Measurements from ENCODE around the gene SMAD6. TPM values are rescaled to one million over a fixed set of nuclear protein-coding genes. Genes with fewer than 3 reads are reported as not detected.

The SMAD6 gene
- total and polyA plus RNA-seq, 3 experiments from 2014 or later = 0.04 to 0.26 TPM; not detected in 1

DNA sequence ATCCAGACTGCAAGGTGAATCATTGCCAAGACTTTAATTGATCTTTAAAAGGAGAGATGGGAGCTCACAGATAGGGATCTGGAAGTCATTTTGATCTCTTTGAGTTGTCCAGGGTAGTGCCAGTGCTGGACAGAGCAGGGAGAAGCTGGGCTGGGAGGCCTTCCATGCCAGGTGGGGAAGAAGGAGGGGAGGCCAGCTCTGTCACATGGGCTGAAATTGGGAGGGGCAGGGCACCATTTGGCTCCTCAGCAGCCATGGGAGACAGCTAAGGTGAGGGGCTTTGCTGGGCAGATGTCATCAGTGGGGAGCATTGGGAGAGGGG is 23.4 kb downstream of the SMAD6 start:
- no peaks in the 10 kb centered on the region for H3K9me3 ChIP-seq (ENCODE audit: low read length)
- no peak overlapping the region for H3K4me3 ChIP-seq (ENCODE audit: low read length)
- ChIA-PET POLR2A (no interaction called here), CTCF (interaction anchor here (0.7 kb wide), 1 partner anchor 22 kb away, joined by 3 read pairs; no protein-coding TSS in a partner anchor)
- no peaks in the 10 kb centered on the region for H3K36me3 ChIP-seq (ENCODE audit: insufficient read depth, low read length)
- no peak overlapping the region for H3K27ac ChIP-seq (ENCODE audit: low read depth, low read length)
- Mint-ChIP-seq H3K27ac (no peak overlapping the region), H3K9me3 (no peaks in the 10 kb centered on the region), H3K4me3 (no peak overlapping the region), H3K27me3 (peaks cover 9 to 15% of the 10 kb centered on the region in 2 donors), H3K4me1 (peaks cover 0 to 7% (median 0%) of the 10 kb centered on the region in 3 donors), H3K36me3 (no peaks in the 10 kb centered on the region)
- no peak for DNase-seq
- no peaks in the 10 kb centered on the region for H3K27me3 ChIP-seq (ENCODE audit: insufficient read depth, low read length, poor library complexity, severe bottlenecking)
- peaks cover 9% of the 10 kb centered on the region for H3K4me1 ChIP-seq (ENCODE audit: insufficient read depth, low read length)

DNA sequence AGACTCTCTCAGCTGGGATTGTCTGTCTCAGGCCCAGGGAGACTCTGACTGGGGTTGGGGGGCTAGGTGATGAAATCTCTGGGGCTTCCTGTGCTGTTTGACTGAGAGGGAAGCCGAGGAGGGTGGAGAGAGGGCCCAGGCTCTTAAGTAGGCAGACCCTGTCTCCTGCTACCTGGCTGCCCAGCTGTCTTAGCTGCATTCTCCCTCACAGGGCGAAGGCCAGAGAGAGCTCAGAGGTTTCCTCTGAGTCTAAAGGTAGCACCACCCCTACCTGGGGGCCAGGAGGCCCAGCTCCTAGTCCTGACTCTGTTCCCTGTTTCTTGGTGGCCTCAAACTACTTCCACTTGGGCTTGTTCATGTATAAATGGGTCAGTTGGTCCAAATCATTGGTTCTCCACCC is 24.4 kb downstream of the SMAD6 start:
- no peaks in the 10 kb centered on the region for H3K9me3 Mint-ChIP-seq
- H3K36me3 ChIP-seq (ENCODE audit: insufficient read depth, low read length) = no peaks in the 10 kb centered on the region
- POLR2A ChIA-PET = no interaction called here
- no peaks in the 10 kb centered on the region for H3K9me3 ChIP-seq (ENCODE audit: low read length)
- H3K27ac ChIP-seq (ENCODE audit: low read depth, low read length) = no peak overlapping the region
- H3K27me3 ChIP-seq (ENCODE audit: insufficient read depth, low read length, poor library complexity, severe bottlenecking) = no peaks in the 10 kb centered on the region
- H3K4me3 ChIP-seq (ENCODE audit: low read length) = no peak overlapping the region
- H3K4me1 ChIP-seq (ENCODE audit: insufficient read depth, low read length) = no peaks in the 10 kb centered on the region
- no peaks in the 10 kb centered on the region for H3K36me3 Mint-ChIP-seq
- no peak for DNase-seq
- CTCF ChIA-PET = no interaction called here
- H3K27ac Mint-ChIP-seq = no peak overlapping the region
- H3K4me3 Mint-ChIP-seq = no peak overlapping the region
- H3K4me1 Mint-ChIP-seq = no peaks in the 10 kb centered on the region
- peaks cover 7 to 12% of the 10 kb centered on the region in 2 donors for H3K27me3 Mint-ChIP-seq

DNA sequence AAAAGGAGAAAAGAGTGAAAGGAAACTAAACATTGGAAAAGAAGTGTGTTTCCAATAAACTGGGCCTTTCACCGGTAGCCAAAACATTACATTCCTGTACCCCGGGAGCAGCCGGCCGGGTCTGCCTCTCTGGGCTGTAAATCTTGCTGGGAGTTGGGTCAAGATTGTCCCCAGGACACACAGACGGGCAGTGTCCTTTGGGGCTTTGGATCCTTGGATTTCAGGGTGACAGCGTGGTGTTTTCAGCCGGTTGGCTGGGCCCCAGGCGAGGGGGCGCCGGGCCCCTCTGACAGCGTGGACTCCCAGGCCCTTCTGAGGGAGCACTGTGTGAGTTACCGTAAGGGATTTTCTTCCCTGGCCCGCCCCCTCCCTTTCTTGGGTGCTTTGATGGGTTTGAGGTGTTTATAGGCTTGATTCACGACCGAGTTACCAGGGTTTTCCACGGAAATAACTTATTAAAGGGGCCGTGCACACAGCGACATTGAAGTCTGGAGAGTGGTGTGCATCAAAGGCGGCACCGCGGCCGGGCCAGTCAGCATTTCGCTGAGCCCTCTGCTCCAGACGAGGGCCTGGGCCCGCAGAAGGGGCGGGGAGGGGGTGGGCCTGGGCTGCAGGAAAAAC is 27.4 kb downstream of the SMAD6 start:
- H3K27me3 ChIP-seq (ENCODE audit: insufficient read depth, low read length, poor library complexity, severe bottlenecking) = no peaks in the 10 kb centered on the region
- no peak overlapping the region for H3K4me3 ChIP-seq (ENCODE audit: low read length)
- no peaks in the 10 kb centered on the region for H3K4me1 ChIP-seq (ENCODE audit: insufficient read depth, low read length)
- no peaks in the 10 kb centered on the region for H3K9me3 ChIP-seq (ENCODE audit: low read length)
- ChIA-PET CTCF (no interaction called here), POLR2A (no interaction called here)
- peaks cover 7 to 10% of the 10 kb centered on the region in 2 donors for H3K27me3 Mint-ChIP-seq
- no peak for DNase-seq
- H3K9me3 Mint-ChIP-seq = no peaks in the 10 kb centered on the region
- H3K4me3 Mint-ChIP-seq = no peak overlapping the region
- peak overlapping the region in 1 of 8 donors; percentile 49 for H3K27ac Mint-ChIP-seq
- H3K4me1 Mint-ChIP-seq = no peaks in the 10 kb centered on the region
- no peaks in the 10 kb centered on the region for H3K36me3 Mint-ChIP-seq
- H3K27ac ChIP-seq (ENCODE audit: low read depth, low read length) = no peak overlapping the region
- H3K36me3 ChIP-seq (ENCODE audit: insufficient read depth, low read length) = no peaks in the 10 kb centered on the region

DNA sequence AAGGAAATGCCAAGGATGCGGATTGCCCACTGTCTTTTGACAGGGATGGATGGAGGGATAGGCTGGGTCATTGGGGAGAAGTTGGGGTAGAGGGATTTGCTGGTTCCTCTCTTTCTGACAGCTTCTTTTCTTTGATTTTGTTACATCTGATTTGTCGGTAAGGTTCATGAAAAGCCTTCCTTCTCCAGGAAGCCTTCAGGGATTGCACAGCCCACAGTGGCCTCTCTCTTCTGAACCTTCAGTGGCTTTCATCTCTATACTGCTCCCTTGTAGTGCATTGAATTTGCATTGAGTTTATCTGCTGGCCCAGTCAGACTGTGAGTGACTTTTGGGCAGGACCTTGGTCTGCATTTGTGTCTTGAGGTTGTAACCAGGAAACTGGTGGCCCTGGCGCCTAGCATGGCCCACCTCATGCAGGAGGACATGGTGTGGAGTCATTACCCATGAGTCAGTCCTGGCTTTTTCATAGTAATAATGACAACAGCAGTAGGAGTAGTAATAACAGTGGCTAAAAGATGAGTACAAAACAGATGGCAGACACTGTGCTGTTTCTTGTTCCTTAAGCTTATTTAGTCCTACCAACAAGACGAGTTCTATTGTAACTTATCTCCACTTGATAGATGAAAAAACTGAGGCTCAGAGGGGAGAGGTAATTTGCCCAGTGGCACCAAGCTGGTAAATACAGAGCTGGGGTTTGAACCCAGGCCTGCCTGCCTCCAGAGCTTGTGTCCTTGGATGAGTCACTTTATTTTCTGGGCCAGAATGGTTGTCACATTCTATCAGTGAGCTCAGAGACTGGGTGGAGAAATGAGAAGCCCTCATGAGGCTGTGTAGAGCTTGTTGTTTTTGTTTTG is 28.4 kb downstream of the SMAD6 start:
- Histone ChIP-seq H3K4me1 (ENCODE audit: insufficient read depth, low read length) (no peaks in the 10 kb centered on the region), H3K27ac (ENCODE audit: low read depth, low read length) (no peak overlapping the region), H3K4me3 (ENCODE audit: low read length) (no peak overlapping the region), H3K9me3 (ENCODE audit: low read length) (no peaks in the 10 kb centered on the region), H3K27me3 (ENCODE audit: insufficient read depth, low read length, poor library complexity, severe bottlenecking) (no peaks in the 10 kb centered on the region), H3K36me3 (ENCODE audit: insufficient read depth, low read length) (no peaks in the 10 kb centered on the region)
- Mint-ChIP-seq H3K4me3 (no peak overlapping the region), H3K27me3 (peaks cover 4 to 14% of the 10 kb centered on the region in 2 donors), H3K27ac (no peak overlapping the region), H3K9me3 (no peaks in the 10 kb centered on the region), H3K36me3 (no peaks in the 10 kb centered on the region), H3K4me1 (no peaks in the 10 kb centered on the region)
- no peak for DNase-seq
- ChIA-PET CTCF (no interaction called here), POLR2A (no interaction called here)

DNA sequence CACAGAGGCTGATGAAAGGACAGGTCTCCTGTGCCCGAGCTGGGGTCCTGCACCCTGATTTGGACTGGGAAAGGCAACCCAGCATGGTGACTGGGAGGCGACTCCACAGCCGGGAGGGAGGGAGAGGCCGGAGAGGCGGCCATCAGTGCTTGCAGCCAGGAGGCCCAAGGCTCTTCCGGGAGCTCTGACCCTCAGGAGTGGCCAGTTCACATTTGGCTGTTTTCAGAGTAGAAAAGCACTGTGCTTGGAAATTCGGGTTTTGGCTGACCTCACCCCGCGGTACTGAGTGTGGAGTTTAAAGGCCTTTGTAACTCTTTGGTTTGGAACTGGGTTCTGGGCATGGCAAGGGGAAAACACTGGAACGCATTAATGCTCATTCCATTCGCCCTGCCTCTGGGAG is 31.9 kb downstream of the SMAD6 start:
- H3K27me3 Mint-ChIP-seq = peaks cover 7 to 13% of the 10 kb centered on the region in 2 donors
- Histone ChIP-seq H3K27ac (ENCODE audit: low read depth, low read length) (no peak overlapping the region), H3K36me3 (ENCODE audit: insufficient read depth, low read length) (no peaks in the 10 kb centered on the region), H3K4me3 (ENCODE audit: low read length) (no peak overlapping the region), H3K4me1 (ENCODE audit: insufficient read depth, low read length) (no peaks in the 10 kb centered on the region), H3K27me3 (ENCODE audit: insufficient read depth, low read length, poor library complexity, severe bottlenecking) (no peaks in the 10 kb centered on the region), H3K9me3 (ENCODE audit: low read length) (no peaks in the 10 kb centered on the region)
- no peak overlapping the region for H3K4me3 Mint-ChIP-seq
- no peaks in the 10 kb centered on the region for H3K4me1 Mint-ChIP-seq
- H3K27ac Mint-ChIP-seq = no peak overlapping the region
- CTCF ChIA-PET = no interaction called here
- H3K9me3 Mint-ChIP-seq = no peaks in the 10 kb centered on the region
- H3K36me3 Mint-ChIP-seq = no peaks in the 10 kb centered on the region
- POLR2A ChIA-PET = no interaction called here
- DNase-seq = no peak

DNA sequence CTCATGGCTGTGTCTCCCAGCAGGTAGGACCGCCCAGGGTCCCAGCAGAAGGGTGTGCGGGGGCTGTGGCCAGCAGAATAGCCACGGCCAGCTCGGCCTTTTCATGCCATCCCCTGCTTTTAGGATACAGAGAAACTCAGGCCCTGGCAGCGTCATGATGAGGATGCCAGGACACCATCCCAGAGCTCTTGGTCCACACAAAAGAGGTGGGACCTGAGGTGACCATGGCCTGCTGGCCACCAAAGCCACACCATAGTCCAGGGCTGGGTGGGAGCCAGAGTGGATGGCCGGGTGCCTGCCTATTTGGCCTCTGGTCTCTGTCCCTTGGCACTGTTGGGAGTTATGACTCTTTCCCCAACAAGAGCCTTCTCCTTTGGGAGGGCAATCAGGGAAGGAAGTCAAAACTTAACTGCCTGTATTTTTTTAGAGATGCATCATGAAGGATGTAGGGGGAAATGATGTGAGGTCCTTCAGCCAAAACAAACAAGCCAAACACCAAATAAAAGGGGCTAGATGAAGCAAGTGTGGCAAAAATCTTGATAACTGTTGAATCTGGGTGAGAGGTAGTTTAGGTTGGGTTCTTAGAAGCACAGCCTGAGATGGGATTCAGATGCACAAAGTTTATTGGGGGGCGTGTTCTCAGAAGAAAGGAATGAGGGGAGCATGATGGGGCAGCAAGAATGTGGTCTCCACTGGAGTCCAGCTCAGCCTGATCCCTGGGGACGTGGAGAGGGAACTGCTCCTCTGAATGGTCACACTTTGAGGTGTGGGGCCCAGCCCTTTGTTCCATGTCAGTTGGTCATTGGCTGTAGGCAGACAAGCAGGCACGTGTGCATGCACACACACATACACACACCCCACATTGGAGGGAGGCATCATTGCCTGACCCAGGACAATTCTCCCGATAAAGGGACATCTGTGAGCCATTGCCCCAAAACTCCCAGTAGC is 33.2 kb downstream of the SMAD6 start:
- H3K27me3 Mint-ChIP-seq = peaks cover 8 to 13% of the 10 kb centered on the region in 2 donors
- POLR2A ChIA-PET = no interaction called here

DNA sequence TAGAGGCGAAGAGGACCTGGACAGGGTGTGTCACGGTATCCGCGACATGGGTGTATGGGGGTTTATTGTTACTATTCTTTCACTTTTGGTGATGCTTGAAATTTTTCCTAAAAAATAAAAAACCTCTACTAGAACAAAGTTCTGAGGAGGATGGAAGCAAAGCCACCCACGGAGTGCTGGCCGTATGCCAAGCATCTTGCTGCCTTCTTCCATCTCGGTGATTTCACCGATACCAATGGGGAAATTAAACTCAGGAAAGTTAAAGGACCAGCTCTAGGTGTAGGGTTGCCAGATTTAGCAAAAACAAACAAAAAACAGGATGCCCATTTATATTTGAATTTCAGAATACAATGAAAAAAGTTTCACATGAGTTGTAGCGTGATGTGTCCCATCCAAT is 33.9 kb downstream of the SMAD6 start:
- no peak overlapping the region for H3K27ac Mint-ChIP-seq
- Histone ChIP-seq H3K4me3 (ENCODE audit: low read length) (no peak overlapping the region), H3K27ac (ENCODE audit: low read depth, low read length) (no peak overlapping the region), H3K27me3 (ENCODE audit: insufficient read depth, low read length, poor library complexity, severe bottlenecking) (no peaks in the 10 kb centered on the region), H3K9me3 (ENCODE audit: low read length) (no peaks in the 10 kb centered on the region), H3K36me3 (ENCODE audit: insufficient read depth, low read length) (no peaks in the 10 kb centered on the region), H3K4me1 (ENCODE audit: insufficient read depth, low read length) (no peaks in the 10 kb centered on the region)
- no peaks in the 10 kb centered on the region for H3K4me1 Mint-ChIP-seq
- H3K27me3 Mint-ChIP-seq = peaks cover 7 to 10% of the 10 kb centered on the region in 2 donors
- DNase-seq = no peak
- CTCF ChIA-PET = no interaction called here
- no peak overlapping the region for H3K4me3 Mint-ChIP-seq
- POLR2A ChIA-PET = no interaction called here
- H3K36me3 Mint-ChIP-seq = no peaks in the 10 kb centered on the region
- no peaks in the 10 kb centered on the region for H3K9me3 Mint-ChIP-seq

More for the DNA sequence above, 33.2 kb downstream of the SMAD6 start:
- Histone ChIP-seq H3K4me1 (ENCODE audit: insufficient read depth, low read length) (no peaks in the 10 kb centered on the region), H3K36me3 (ENCODE audit: insufficient read depth, low read length) (no peaks in the 10 kb centered on the region), H3K9me3 (ENCODE audit: low read length) (no peaks in the 10 kb centered on the region), H3K4me3 (ENCODE audit: low read length) (no peak overlapping the region), H3K27me3 (ENCODE audit: insufficient read depth, low read length, poor library complexity, severe bottlenecking) (no peaks in the 10 kb centered on the region), H3K27ac (ENCODE audit: low read depth, low read length) (no peak overlapping the region)
- H3K27ac Mint-ChIP-seq = no peak overlapping the region
- H3K4me3 Mint-ChIP-seq = no peak overlapping the region
- H3K9me3 Mint-ChIP-seq = no peaks in the 10 kb centered on the region
- no peaks in the 10 kb centered on the region for H3K36me3 Mint-ChIP-seq
- CTCF ChIA-PET = no interaction called here
- DNase-seq = no peak
- H3K4me1 Mint-ChIP-seq = no peaks in the 10 kb centered on the region
